ENCODE results near the gene ARFIP2. TPM values are rescaled to one million over a fixed set of nuclear protein-coding genes. Genes with fewer than 3 reads are reported as not detected.

ARFIP2 gene
- total and polyA plus RNA-seq, 2 of the 8 experiments (the other 6 are each of a cell fraction or from before 2014, with no cell fraction given) = 48.3 to 48.7 TPM

DNA sequence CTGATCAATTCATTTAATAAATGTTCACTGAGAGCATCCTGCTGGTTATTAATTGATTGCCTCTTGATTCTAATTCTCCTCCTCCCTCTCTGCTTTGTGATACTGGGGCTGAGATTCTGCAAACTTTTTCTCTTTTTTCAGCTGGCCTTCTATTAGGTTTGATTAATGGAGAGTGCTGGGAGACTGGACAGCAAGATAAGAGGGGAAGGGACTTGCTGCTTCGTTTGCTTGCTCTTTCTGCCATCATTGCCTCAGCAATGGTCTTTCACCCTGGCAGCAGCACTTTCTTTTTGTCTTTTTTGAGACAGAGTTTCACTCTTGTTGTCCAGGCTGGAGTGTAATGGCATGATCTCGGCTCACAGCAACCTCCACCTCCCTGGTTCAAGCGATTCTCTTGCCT is 23.0 kb upstream of the ARFIP2 start:
- no peak overlapping the region for H3K23ac ChIP-seq (ENCODE audit: insufficient read length)
- no peak overlapping the region for H4K91ac ChIP-seq (replicated peaks; ENCODE audit: insufficient read length, low read length)
- no peak overlapping the region for H4K5ac ChIP-seq (ENCODE audit: insufficient read length, low read depth, low read length)
- H2BK5ac ChIP-seq (ENCODE audit: low read depth, low read length) = no peak overlapping the region
- H3K56ac ChIP-seq (replicated peaks; ENCODE audit: insufficient read length, low read depth, low read length) = no peak overlapping the region
- H2AFZ ChIP-seq (ENCODE audit: low read length) = no peak overlapping the region
- H3K27ac ChIP-seq (ENCODE audit: low read depth, low read length) = no peak overlapping the region
- no peak overlapping the region for H3K4ac ChIP-seq (replicated peaks; ENCODE audit: insufficient read length, low read depth, low read length)
- no peak overlapping the region for H2BK15ac ChIP-seq (ENCODE audit: low read length)
- no peak overlapping the region for H2BK20ac ChIP-seq (ENCODE audit: low read length)
- H3K18ac ChIP-seq (ENCODE audit: extremely low read depth, low read length) = no peak overlapping the region
- no peaks in the 10 kb centered on the region for H3K4me1 ChIP-seq (replicated peaks in 1 of 4; ENCODE audit: control insufficient read depth in 3 of 4, insufficient read depth in 4 of 4, low read length in 3 of 4)
- no peaks in the 10 kb centered on the region for H3K9me3 ChIP-seq (ENCODE audit: insufficient read depth in 2 of 2, low read depth in 1 of 2, low read length in 1 of 2)
- FAIRE-seq (no peak), DNase-seq (ENCODE audit: low read depth in 1 of 2, low spot score in 2 of 2) (no peak)
- H2BK120ac ChIP-seq (replicated peaks; ENCODE audit: low read depth, low read length) = no peak overlapping the region
- no peak overlapping the region for H3K4me2 ChIP-seq (ENCODE audit: insufficient read depth in 1 of 2, low read depth in 2 of 2, low read length in 2 of 2)
- POLR2A ChIA-PET (ENCODE audit: partially characterized antibody) = interaction anchor here (1.5 to 2.1 kb wide), 2 partner anchors 15 to 23 kb away, joined by 5 to 6 read pairs; partner anchors contain the start of genes ARFIP2 and TIMM10B
- no peak overlapping the region for H3K9ac ChIP-seq (replicated peaks in 1 of 4; ENCODE audit: extremely low read depth in 1 of 4, low read depth in 3 of 4, low read length in 3 of 4)
- H3K23me2 ChIP-seq (ENCODE audit: low read depth, low read length) = no peaks in the 10 kb centered on the region
- H2BK12ac ChIP-seq (ENCODE audit: low read depth, low read length) = no peak overlapping the region
- H3K4me3 ChIP-seq (ENCODE audit: extremely low read depth in 1 of 4, insufficient read depth in 2 of 4, low read depth in 3 of 4, low read length in 4 of 4) = no peak overlapping the region
- no peaks in the 10 kb centered on the region for H3K79me1 ChIP-seq (ENCODE audit: low read depth, low read length)
- WGBS, 2 experiments (ENCODE audit: extremely low coverage in 1 of 2, insufficient coverage in 1 of 2, insufficient read length in 1 of 2, insufficient replicate concordance in 2 of 2, low coverage in 1 of 2, low lambda C conversion rate in 2 of 2, missing lambda C conversion rate in 1 of 2) = 81% methylated on average over 3 of the region's 3 CpGs; no CpG with 5 or more reads in 1 of the 2 experiments
- H3K36me3 ChIP-seq (ENCODE audit: control insufficient read depth in 2 of 4, insufficient read depth in 4 of 4, low read length in 3 of 4) = peaks cover 0 to 2% (median 0%) of the 10 kb centered on the region in 4 experiments; a peak in 5 of 8 replicates
- no peak overlapping the region for H4K8ac ChIP-seq (ENCODE audit: extremely low read depth, insufficient read depth, low read length)
- H3K79me2 ChIP-seq (ENCODE audit: control insufficient read depth in 1 of 2, insufficient read depth in 2 of 2, low read length in 2 of 2) = no peaks in the 10 kb centered on the region
- no peaks in the 10 kb centered on the region for H4K20me1 ChIP-seq (replicated peaks in 1 of 2; ENCODE audit: control insufficient read depth in 1 of 2, insufficient read depth in 2 of 2, low read length in 2 of 2)
- no peaks in the 10 kb centered on the region for H3K27me3 ChIP-seq (replicated peaks in 1 of 4; ENCODE audit: control insufficient read depth in 3 of 4, extremely low read depth in 1 of 4, insufficient read depth in 3 of 4, low read length in 3 of 4)
- no peak overlapping the region for H3K14ac ChIP-seq (ENCODE audit: insufficient read length)
- H2AK5ac ChIP-seq (ENCODE audit: low read depth, low read length) = no peak overlapping the region
- CTCF ChIA-PET (ENCODE audit: partially characterized antibody) = interaction anchor here (0.9 to 6.8 kb wide), 19 partner anchors 10 to 179 kb away, joined by 3 to 107 read pairs (median 6); partner anchors contain the start of genes HPX and MRPL17
- TF ChIP-seq KDM1A (IDR thresholded peaks at IDR 0.05; ENCODE audit: borderline replicate concordance, low read length) = no peak
- TF ChIP-seq SP2 (IDR thresholded peaks at IDR 0.05; ENCODE audit: low read length) = no peak
